Heart left ventricle (tissue), 13 donors: ENCODE data around the gene PUS3.

Experiments used
- CTCF ChIP-seq, 12 donors: fragments of 200-600 bp; sonication (generic) in 4 of 12; IDR thresholded peaks; one replicate each; pipeline versions ENCODE4 v1.5.0 to v1.8.0; 2018 to 2022; ENCODE audit warnings: antibody characterized with exemption in 12 of 12, mild to moderate bottlenecking in 5 of 12
- POLR2A ChIP-seq, 2 donors: fragments of 450-650 bp; IDR thresholded peaks; one replicate each; pipeline ENCODE4 v1.6.1; 2017; ENCODE audit warnings: antibody characterized with exemption in 2 of 2, mild to moderate bottlenecking in 2 of 2, moderate library complexity in 2 of 2
- donor health status: ischemic (EF 13 %, LVEDD 7.1; RV severe dilation, severe dysfunction).
- donor health status: DM: no; HTN: yes; CAD: no.
- donor health status: DM: no; HTN: no; CAD: no.
- donor health status: ischemic (EF 25% LVEDD 6.9; RV normal size, moderate dysfunction).
- donor health status: ischemic (EF 25% LVEDD 5.7; RV mildly dilated, moderate dysfunction).
- donor health status: ischemic (EF 35%, LVEDD 5.7; RV mildly dilated, moderate dysfunction).
- donor health status: nonischemic (EF 11% LVEDD 7.7; RV severe dilation, severe dysfunction).
- donor health status: DM: yes; HTN: yes; CAD: no.
- donor health status: PGD.
- donor health status: ischemic (EF 29% LVEDD 5.4; RV normal size, mild dysfunction).
- donor health status: nonischemic (EF 23%, LVEDD 6.1; RV moderate dilation, normal function).

- TF ChIP-seq CTCF (IDR thresholded peaks at IDR 0.05) (no peak), POLR2A (IDR thresholded peaks at IDR 0.05) (no peak)
Observed at GRCh38 chr11:125938418-125938817, 35.4 kb upstream of the PUS3 start.
